GM19397 (cell line): ENCODE measurements around the gene TGIF2LX.
"Not testable (repeated sequence)": the region's sequence is repeated elsewhere in the genome, so short reads cannot be mapped to it uniquely, and the experiment has no call there.

Source experiments
- ATAC-seq: cut with Tn5 transposase; IDR thresholded peaks from one replicate; pipeline ENCODE4 v1.9.1; 2021; ENCODE audit warnings: mild to moderate bottlenecking, moderate library complexity; ENCODE audit not compliant: unreplicated experiment

TGIF2LX gene

DNA sequence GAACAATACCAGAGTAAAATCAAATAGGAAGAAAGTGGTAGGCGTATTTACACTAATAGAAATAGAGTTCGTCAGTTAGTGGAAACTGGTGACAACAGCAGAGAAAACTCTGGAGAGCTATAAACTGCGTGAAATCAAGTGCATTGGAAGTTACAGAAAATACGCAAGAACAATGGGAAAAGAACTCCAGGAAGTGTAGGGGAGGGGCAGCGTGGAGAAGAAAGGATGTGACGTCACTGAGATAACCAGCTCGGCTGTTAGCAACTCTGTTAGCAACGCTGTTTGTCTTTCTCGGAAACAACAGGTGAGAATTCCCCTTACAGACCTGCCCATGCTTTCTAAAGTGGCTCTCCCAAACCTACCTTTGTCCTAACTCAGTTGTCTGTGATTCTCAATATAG lies at the start of gene TGIF2LX:
Gene TGIF2LX (plus strand): TSS at position 244 of the 400 bp plus-strand sequence. CDS start 178 bp downstream, outside the sequence.
- ATAC-seq = not testable (repeated sequence)

DNA sequence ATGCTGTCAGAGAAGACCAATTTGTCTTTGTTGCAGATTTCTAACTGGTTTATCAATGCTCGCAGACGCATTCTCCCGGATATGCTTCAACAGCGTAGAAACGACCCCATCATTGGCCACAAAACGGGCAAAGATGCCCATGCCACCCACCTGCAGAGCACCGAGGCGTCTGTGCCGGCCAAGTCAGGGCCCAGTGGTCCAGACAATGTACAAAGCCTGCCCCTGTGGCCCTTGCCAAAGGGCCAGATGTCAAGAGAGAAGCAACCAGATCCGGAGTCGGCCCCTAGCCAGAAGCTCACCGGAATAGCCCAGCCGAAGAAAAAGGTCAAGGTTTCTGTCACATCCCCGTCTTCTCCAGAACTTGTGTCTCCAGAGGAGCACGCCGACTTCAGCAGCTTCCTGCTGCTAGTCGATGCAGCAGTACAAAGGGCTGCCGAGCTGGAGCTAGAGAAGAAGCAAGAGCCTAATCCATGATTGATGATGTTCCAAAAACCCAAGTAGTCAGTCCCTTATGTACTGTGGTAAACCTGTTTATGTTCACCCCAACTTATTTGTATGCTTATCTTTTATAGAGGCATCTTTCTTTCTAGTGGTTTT lies 728 bp downstream of the TGIF2LX start:
- ATAC-seq = not testable (repeated sequence)

DNA sequence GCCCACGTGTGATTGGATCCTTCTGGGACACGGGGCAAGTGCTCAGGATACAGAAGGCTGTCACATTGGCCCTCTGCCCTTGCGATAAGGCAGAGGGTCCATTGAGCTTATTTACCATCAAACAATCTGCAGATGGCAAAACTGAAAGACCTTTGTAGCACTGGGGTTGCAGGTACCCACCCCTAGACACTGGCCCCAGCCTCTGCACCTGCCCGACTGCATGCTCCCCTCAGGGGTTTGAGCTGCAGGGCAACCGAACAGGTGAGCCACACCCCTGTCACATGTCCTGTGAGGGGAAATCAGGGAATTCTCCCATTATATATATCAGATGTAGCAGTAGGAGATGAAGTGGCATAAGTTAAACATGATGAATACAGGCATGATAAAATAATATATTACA lies 21.4 kb downstream of the TGIF2LX start:
- ATAC-seq = not testable (repeated sequence)

DNA sequence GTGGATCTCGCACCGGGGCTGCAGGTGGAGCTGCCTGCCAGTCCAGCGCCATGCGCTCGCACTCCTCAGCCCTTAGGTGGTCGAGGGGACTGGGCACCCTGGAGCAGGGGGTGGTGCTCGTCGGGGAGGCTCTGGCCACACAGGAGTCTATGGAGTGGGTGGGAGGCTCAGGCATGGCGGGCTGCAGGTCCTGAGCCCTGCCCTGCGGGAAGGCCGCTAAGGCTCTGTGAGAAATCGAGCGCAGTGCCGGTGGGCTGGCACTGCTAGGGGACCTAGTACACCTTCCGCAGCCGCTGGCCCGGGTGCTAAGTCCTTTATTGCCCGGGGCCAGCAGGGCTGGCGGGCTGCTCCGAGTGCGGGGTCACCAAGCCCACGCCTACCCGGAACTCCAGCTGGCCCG lies 43.9 kb downstream of the TGIF2LX start:
- ATAC-seq = not testable (repeated sequence)
